ENCODE results near the gene ZNF775.

GRCh38 chr7:150417239-150417638 is 38.1 kb downstream of the ZNF775 start:
- TF ChIP-seq EZH2phosphoT487 (IDR thresholded peaks at IDR 0.05; ENCODE audit: insufficient read depth, low read depth) (no peak), EZH2 (IDR thresholded peaks at IDR 0.05; ENCODE audit: insufficient read depth, poor library complexity, severe bottlenecking) (no peak)
